CD4-positive, alpha-beta T cell treated with Interferon gamma for 1 hour (primary cell): ENCODE data around the gene LUM.
"Not testable (repeated sequence)": the region's sequence is repeated elsewhere in the genome, so short reads cannot be mapped to it uniquely, and the experiment has no call there.

Source experiments
- DNase-seq: peaks from one replicate; pipeline ENCODE4 v3.0.0-alpha.2; 2020

LUM gene

DNA sequence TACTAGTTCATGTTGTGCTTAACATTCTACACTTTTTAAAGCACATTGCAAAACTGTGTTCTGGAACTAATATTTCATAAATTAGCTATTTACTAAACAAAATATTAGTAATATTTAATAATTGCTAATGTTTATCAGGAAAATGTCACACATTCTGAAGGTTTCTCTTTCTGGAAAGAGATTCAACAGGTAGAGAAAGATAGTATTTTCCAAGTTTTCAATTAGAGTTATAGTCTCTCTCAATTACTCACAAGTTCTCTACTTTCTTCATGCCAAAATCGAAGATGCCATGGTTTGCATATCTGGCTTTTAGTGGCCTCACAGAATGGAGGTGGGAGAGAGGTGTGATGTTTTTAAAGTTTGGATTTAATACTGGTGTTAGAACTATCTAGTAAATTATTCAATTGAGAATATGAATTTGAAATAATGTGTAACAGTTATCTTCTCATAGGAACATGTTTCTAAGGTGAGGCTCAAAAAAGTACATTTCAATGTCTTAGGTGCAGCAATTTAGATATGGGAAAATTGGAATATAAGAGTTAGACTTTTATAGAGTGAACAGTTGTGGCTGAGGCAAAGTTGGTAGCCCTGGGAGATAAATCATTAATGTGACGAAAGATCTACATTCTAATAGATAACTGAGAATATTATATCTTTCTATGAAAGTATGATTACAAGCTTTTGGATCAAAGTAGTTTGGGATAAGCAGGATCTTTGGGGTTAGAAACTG is 1.5 kb downstream of the LUM start:
- DNase-seq, result no peak

DNA sequence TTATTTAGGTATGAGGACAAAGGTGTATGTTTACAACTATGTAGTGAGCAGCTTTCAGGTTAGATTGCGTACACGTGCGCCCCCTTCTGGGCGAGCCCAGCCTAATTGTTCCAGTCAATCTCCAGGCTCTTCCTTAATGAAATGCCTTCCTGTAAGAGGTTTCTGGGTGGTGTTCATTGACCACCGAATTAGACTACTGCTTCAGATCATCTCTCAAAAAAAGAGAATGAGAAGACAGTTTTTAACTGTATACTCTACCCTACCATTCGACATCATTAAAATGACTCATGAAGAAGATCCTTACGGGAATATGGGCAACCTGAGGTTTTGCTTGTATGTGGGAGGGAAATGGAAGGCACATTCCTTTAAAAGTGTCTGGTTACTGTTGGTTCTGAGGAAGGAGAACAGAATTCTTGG is 2.1 kb downstream of the LUM start:
- peak; percentile 4 for DNase-seq

DNA sequence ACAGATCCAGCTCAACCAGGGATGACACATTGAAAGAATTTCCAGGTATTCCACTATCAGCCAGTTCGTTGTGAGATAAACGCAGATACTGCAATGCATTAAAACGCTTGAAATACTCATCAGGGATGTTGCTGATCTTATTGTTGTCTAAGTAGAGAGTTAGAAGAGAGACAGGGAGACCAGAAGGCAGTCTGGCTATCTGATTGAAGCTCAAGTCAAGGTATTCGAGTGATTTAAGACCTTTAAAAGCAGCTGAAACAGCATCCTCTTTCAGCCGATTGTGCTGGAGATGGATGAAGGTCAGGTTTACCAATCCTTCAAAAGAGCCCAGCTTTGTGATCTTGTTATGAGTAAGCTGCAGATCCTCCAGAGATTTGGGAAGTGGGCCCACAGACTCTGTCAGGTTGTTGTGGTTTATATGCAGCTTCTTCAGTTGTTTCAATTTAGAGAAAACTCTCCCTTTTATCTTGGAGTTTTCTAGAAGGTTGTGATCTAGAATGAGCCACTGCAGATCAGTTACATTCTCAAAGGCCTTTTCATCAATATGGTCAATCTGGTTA is 3.0 kb downstream of the LUM start:
- no peak for DNase-seq

DNA sequence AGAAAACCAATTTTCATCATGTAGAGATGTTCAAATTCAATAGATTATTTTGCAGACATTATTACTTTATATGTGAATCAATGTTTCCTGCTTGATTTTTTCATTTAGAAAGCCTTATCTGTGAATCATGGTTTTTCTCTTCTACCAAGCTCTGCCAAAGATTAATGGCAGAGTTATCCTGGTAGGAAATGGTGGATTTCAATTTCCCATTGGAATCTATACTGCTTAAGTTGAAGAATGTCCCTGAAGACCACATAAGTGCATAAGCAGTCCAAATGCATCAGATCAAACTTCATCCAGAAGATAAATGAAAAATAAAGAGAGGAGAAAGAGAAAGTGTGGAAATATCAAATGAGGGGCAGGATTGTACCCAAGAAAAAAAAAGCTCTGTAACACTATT is 5.0 kb downstream of the LUM start:
- no peak for DNase-seq

DNA sequence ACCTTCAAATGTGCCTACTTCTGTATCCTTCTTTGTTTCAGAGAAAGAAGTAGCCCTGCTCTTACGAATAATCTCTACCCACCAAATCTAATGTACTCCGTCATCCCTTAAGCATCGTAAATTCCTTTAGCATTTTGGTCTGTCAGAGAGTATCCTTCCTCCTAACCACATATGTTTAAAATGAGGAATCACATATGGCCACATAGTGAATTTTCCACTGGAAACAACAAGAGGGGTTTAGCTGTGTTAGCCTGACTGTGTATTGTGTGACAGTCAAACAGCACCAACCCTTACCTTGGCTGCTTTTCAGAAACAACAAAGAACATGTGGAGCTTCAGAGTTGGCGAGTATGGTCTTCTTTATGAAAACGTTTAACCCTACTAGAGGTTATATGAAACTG is 5.5 kb downstream of the LUM start:
- DNase-seq, result no peak

DNA sequence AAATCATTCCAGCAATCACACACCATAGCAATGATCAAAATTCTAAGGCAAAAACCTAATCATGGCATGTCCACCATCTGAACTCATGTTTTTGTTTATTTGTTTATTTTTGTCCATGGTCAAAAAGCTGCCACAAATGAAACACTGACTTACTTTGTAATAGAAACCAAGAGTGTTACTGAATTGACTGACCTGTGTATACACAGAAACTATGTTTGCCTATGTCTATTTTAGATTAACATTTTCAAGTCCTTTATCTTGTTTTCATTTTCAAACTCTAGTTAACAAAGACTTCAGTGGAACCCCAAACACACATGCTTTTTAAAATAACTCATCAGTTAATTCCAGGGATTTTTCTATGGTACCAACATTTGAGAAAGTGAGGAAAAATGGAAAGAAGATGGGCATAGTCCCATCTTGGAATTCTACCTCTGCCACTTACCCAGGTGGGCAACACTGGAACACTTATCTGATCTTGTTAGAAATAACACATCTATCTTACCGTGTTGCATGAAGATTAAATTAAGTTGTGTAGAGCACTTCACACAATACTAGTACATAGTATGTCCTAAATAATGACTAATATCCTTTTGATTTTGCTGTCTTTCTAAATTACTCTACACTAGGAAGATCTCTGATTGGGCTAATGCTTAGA is 6.4 kb downstream of the LUM start:
- DNase-seq, result no peak

- DNase-seq, result no peak
Observed at GRCh38 chr12:91103624-91104023, 7.7 kb downstream of the LUM start.

- no peak for DNase-seq
Observed at GRCh38 chr12:91103101-91103500, 8.2 kb downstream of the LUM start.

- DNase-seq, result no peak
Observed at GRCh38 chr12:91100906-91101305, 10.4 kb downstream of the LUM start.

DNA sequence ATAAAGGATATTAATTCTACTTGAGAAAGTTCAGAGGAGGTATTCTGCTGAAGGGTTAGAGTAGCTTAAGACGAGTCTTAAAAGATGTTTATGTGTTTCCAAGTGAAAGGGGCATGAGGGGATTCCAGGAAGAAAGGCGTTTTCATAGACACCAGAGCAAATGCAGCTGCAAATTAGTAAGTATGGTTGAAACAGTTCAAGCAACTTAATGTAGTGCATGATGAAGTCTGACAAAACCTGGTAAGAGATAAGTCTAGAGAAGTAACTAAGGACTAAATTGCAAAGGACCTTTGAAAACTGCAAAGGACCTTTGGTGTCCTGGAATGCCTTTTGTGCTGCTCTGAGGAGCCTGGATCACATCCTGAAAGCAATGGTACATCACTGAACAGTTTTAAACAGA is 11.5 kb downstream of the LUM start:
- DNase-seq, result no peak

DNA sequence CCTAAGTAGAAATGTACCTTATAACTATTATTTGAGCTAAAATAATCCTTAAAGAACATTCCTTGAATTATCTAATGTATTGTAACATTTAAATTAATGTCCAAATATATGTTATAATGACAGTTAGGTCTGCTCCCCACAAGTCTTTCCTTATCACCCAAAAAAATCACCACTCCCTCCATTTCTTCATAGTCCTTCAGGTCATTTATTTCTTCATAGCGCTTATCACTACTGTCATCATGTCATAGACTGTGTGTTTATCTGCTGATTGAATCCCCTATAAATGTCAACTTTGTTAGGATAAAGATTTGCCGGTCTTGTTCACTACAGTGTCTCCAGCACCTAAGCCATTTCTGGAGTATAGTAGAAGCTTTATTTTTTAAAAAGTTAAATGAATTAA is 12.0 kb downstream of the LUM start:
- DNase-seq, result no peak

DNA sequence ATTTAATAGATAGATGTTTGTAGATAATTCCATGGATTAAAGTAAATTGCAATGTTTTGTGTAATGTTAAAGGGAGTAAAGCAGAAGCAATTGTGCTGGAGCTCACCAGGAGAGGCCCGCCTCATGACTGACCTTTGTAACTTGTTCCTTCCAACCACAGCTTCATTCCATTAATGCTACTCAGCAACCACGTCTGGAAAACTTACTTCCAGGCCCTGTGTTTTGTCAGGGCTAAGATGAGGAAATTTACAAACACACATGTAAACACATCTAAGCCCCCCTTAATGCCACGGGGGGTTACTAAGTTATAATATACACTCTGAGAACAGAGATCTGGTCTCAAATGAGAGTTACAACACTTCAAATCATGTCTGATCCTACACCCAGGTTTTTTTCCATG is 12.4 kb downstream of the LUM start:
- DNase-seq, result no peak

DNA sequence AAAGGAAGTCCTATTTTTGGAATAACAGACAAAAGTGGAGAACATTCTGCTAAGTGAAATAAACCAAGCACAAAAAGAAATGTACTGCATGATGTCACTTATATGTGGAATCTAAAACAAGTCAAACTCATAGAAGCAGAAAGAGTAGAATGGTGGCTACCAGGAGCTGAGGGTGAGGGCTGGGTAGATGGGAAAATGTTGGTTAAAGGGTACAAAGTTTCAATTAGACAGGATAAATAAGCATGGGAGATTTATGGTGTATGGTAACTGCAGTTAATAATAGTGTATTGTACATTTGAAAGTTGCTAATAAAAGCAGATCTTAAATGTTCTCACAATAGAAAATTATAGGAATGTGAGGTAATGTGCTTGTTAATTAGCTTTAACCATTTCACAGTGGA is 12.8 kb downstream of the LUM start:
- no peak for DNase-seq

GRCh38 chr12:91094957-91095356 is 16.3 kb downstream of the LUM start:
- DNase-seq, result no peak

GRCh38 chr12:91094032-91094662 is 17.1 kb downstream of the LUM start:
- no peak for DNase-seq

DNA sequence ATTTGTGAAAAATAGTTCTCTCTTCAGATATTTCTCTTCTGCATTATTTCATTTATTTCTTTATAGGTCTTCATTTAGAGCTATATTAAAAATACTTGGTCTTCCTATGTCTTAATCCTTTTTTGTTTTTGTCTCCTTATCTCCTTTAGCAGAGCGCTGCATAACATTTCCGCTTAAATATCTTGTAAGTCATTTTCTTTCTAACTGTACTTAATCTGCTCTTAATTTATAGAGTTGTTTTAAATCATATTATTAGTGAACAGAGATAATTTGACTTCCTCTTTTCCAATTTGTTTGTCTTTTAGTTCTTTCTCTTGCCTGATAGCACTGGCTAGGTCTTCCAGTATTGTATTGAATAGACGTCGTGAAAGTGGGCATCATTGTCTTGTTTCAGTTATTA is 18.0 kb downstream of the LUM start:
- DNase-seq, result no peak

- no peak for DNase-seq
Observed at GRCh38 chr12:91091916-91092715, 19.2 kb downstream of the LUM start.

- not testable (repeated sequence) for DNase-seq
Observed at GRCh38 chr12:91089953-91090352, 21.3 kb downstream of the LUM start.

DNA sequence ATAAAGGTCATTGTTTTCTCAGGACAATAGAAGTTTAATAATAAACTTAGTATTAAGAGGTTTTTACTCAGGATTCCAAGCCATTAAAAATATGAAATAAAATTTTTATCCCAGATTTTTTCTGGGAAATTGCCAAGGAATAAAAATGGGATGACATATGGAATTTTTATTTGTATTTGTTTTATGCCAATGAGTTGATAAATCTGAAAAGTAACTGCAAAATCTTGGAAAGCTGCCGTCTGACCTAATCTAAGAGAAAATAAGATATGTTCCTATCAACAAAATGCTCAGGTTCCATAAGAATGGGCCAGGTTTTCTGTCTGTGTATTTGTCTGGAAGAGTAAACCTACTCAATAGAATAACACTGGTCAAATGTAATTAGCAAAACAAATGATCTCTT is 31.3 kb downstream of the LUM start:
- DNase-seq, result no peak

DNA sequence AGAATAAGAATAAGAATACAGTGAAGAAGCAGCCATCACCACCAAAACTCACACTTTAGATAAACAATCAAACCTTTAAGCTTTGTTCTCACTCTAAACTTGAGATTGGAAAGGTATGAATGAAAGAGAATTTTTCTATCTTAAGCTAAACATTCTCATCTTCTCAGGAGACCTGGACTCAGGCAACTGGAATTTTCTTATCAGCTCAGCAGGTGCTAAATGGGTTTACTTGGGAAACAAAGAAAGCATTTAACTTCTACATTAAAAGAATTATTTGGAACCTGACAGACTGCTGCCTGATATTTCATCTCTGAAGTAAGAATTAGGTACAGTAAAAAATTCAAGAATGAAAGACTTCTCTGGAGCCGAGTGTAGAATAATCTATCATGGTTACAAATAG is 32.8 kb downstream of the LUM start:
- no peak for DNase-seq

- no peak for DNase-seq
Observed at GRCh38 chr12:91077228-91077954, 33.9 kb downstream of the LUM start.

GRCh38 chr12:91074851-91075250 is 36.4 kb downstream of the LUM start:
- no peak for DNase-seq
